Frontal cortex (tissue), 4 donors: Measurements from ENCODE around the gene SEPTIN12. TPM values are rescaled to one million over a fixed set of nuclear protein-coding genes. Genes with fewer than 3 reads are reported as not detected.
A peak's percentile ranks its signal among the peaks of the same experiment; 100 is the strongest.
"Not testable (repeated sequence)": the region's sequence is repeated elsewhere in the genome, so short reads cannot be mapped to it uniquely, and the experiment has no call there.

Experiments used
- DNase-seq, 2 donors: peaks; one replicate each; pipeline ENCODE4 v3.0.0; 2012; ENCODE audit warnings: low spot score in 2 of 2
- FAIRE-seq: peaks from 2 replicates; lab custom pipeline; 2012; peaks lifted over from hg19 to GRCh38; lab: Jason Lieb, UNC
- small RNA-seq: library from RNA; depleted of rRNA; stranded (forward); fragments of <200 nt; gene quantifications from one replicate; pipeline ENCODE3, GENCODE V24; 2014
- total RNA-seq: library from RNA; depleted of rRNA; stranded (reverse); fragments of >200 nt; gene quantifications from one replicate; pipeline ENCODE4 v1.2.3, GENCODE V29; 2014
- donor health status: control.
- donor health status: control.
- donor health status: control.

The SEPTIN12 gene
- total RNA-seq, 1 donor from 2014 or later, result not detected

DNA sequence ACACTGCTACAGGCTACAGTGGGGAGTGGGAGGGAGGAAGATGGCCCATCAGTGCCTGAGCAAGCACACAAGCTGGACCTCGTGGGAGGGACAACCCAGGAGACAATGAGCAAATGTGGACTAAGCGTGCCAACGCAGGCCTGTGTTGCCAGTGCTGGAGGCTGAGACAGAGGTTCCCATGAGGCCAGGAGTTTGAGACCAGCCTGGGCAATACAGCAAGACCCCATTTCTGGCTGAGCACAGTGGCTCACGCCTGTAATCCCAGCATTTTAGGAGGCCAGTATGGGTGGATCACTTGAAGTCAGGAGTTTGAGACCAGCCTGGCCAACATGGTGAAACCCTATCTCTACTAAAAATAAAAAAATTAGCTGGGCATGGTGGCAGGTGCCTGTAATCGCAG is 49.8 kb downstream of the SEPTIN12 start:
- not testable (repeated sequence) for DNase-seq, FAIRE-seq

DNA sequence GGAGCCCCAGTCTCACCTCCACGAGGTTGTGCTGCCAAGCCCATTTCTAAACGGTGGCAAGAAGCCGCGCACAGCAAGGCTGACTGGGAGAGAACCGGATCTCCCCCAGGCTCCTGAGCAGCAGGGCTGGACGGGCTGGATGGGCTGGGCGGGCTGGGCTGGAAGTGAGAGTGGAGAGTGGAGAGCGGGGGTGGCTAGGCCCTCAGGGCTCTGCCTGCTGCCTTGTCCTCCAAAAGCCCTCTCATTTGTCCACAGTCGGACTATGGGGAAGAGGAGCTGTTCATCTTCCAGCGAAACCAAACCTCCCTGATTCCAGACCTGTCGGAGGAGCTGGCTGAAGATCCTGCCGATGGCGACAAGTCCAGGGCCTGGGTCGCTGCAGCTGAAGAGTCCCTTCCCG is 50.6 kb downstream of the SEPTIN12 start:
- FAIRE-seq (no peak), DNase-seq (no peak)

DNA sequence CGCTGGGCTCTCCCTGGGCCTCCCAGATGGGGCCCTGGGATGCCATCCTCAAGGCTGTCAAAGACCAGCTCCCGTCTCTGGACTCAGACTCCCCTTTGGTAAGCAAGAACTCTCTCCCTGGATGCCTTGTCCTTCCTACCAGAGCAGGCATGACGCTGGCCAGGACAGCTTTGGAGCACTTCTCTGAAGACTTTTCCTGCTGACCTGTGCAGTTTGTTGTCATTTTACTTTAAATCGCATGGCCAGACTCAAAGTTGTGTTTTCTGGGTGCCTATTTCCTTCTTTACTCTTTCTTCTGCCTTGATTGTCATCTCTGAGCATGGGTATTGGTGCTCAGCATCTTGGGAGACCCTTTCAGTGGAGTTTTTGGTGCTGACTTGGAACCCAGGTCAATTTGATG is 51.6 kb downstream of the SEPTIN12 start:
- DNase-seq (no peak), FAIRE-seq (no peak)

DNA sequence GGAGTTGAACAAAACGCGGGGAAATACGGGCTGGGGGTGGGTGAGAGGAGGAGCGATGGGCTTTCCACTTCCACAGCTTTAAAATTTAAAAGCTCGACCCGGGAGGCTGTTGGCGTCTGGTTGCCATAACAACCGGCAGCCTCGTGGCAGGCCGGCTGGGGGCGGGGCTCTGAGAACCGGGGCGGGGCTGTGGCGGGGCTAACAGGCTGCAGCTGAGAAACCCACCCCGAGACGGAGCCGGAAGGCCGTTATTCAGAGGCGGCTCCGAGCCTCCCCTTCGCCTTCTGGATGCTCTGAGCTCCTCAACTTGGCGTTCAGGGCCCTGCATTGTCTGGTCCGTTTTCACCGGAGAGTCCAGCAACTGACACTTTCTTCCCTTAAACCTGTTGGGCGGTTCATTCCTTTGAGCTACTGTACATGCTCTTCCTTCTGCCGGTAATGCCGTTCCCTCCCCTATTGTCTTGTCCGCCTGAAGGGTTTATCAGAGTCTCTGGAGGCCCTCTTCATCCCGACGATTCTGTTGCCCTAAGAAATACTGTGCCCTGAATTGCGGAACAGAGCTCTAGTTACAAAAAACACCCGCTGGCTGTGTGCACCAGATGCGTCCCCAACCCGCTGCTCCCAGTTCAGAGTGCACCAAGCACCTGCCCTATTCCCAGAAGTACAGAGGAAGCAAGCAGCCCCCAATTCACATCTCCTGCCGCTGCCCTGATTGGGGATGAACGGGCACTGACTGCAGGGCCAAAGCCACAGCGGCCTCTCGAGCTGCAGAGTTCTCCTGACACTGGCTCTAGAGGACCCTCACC is 53.2 kb downstream of the SEPTIN12 start:
- no peak for FAIRE-seq
- DNase-seq, result peak; percentile 84 to 87

DNA sequence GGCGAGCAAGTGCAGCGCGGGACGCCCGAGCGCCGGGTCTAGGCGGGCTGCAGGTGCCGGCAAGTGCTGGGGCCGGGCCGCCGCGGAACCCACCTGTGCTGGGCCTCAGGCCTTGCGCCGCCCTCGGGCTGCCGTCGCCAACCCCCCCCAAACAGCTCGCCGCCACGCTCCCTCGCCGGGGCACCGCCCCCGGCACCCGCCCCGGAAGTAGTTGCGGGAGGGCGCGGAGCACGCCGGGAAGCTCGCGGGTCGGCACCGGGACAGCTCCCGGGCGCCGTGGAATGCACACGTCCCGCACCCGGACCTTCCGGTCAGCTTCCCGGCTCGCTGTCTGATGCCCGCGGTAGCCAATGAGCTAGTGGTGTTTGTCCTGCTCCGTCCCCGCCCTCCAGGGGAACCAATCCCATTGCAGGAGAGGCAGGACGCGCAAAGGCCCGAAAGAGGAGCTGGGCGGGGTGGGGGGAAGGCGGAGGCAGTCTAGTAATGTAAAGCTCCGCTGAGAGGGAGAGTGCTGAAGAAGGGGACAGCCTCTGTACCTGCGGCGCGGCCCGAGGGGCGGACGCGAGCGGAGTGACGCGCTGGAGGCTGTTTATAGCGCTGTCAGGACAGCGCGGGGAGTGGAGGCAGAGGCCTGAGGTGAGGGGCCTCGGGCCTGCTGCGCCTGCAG is 53.9 kb downstream of the SEPTIN12 start, which contains the start of the genes ANKS3 and DNAAF8:
Gene ANKS3 (minus strand): TSS at position 209 of the 667 bp plus-strand sequence. CDS start 4,122 bp downstream, outside the sequence.
Gene DNAAF8 (plus strand): TSS at position 475 of the 667 bp plus-strand sequence. CDS start 1,978 bp downstream, outside the sequence.
- DNase-seq, result peak; percentile 95 to 97
- no peak for FAIRE-seq

DNA sequence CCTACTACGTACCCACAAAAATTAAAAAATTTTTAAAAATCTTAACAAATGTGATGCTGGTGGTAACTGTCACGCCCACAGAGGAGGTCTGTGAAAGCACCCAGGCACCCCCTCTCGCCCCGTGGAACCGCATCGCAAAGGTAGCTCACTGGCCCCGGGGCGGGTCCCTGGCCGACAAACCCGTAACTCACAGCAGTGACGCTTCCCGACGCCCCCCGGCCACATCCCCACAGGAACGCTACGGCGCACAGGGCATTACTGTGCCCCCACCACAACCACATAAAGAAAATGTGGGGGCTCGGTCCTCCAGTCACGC is 54.4 kb downstream of the SEPTIN12 start:
- no peak for DNase-seq
- FAIRE-seq, result no peak

DNA sequence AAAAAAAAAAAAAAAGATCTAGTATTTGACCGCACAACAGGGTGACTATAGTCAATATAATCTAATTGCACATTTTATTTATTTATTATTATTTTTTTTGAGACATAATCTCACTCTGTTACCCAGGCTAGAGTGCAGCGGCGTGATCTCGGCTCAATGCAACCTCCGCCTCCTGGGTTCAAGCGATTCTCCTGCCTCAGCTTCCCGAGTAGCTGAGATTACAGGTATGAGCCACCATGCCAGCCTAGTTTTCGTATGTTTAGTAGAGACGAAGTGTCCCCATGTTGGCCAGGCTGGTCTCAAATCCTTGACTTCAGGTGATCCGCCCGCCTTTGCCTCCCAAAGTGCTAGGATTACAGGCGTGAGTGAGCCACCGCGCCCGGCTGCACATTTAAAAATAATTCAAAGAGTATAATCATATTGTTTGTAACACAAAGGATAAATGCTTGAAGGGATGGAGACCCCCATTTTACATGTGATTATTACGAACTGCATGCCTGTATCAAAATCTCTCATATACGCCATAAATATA is 54.9 kb downstream of the SEPTIN12 start:
- FAIRE-seq (no peak), DNase-seq (no peak)

DNA sequence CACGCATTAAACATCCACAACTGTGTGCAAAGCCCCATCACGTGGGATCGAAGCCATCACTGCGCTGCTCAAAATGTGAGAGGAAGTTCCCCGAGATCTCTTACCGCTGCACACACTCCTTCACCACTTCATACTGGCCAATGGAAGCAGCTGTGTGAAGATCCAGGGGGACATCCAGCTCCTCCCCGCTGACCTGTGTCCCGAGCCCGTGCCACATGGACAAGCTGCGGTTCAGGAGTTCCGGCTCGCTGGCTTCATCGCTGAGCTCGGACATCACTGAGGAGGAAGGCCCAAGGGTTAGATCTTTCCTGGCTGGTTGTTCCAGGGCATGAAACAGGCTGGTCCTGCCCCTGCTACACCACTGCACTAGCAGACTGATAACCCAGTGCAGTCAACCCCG is 58.3 kb downstream of the SEPTIN12 start:
- FAIRE-seq (no peak), DNase-seq (no peak)

DNA sequence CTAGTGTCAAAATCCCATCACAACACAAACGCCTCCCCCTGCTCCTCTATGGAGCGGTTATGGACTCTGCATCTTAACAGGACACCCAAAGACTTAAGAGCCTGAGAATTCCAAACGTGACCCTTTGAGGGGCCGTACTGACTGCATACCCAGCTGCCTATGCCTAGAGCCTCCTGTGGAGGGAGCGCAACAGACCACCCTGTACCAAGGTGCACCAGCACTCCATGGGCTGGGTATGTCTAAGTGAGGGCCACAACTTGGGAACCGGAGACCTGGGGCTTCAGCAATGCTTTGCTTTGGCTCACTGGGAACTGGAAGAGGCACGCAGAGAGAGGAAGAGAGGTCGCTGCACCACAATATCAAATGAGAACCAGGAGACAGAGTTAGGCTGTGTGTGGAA is 59.5 kb downstream of the SEPTIN12 start:
- no peak for FAIRE-seq

More for the DNA sequence above, 59.5 kb downstream of the SEPTIN12 start:
- DNase-seq, result no peak

Small RNAs within 50 kb of the gene (small RNA-seq; reads per million reads assigned to genes)
- not detected for gene RF00017

Other genes starting within 250 kb of the SEPTIN12 start
- gene CDIP1, start 249.6 kb downstream of the SEPTIN12 start, total RNA-seq, result 9.8 TPM
- gene C16orf96, start 232.0 kb downstream of the SEPTIN12 start, total RNA-seq, result 0.41 TPM
- gene UBALD1, start 173.5 kb downstream of the SEPTIN12 start, total RNA-seq, result 1.6 TPM
- gene MGRN1, start 163.5 kb downstream of the SEPTIN12 start, total RNA-seq, result 33.4 TPM
- gene NUDT16L1, start 94.8 kb downstream of the SEPTIN12 start, total RNA-seq, result 34.6 TPM
- 26.1 TPM for gene ANKS3, start 54.1 kb downstream of the SEPTIN12 start, total RNA-seq
- 1.2 TPM for gene DNAAF8, start 53.8 kb downstream of the SEPTIN12 start, total RNA-seq
- 7.7 TPM for gene ZNF500, start 21.2 kb downstream of the SEPTIN12 start, total RNA-seq
- not detected for gene SMIM22, start 7.0 kb upstream of the SEPTIN12 start, total RNA-seq
- 45.7 TPM for gene ROGDI, start 14.3 kb upstream of the SEPTIN12 start, total RNA-seq
- 66.4 TPM for gene GLYR1, start 58.9 kb upstream of the SEPTIN12 start, total RNA-seq
- 12.2 TPM for gene UBN1, start 59.1 kb upstream of the SEPTIN12 start, total RNA-seq
- gene PPL, start 148.8 kb upstream of the SEPTIN12 start, total RNA-seq, result 0.82 TPM
- 0.41 TPM for gene SEC14L5, start 170.0 kb upstream of the SEPTIN12 start, total RNA-seq
- 14.7 TPM for gene NAGPA, start 245.6 kb upstream of the SEPTIN12 start, total RNA-seq